B cell (primary cell): ENCODE measurements around the gene TNFRSF1A. TPM values are rescaled to one million over a fixed set of nuclear protein-coding genes. Genes with fewer than 3 reads are reported as not detected.

Source experiments
- ATAC-seq: fragments of 200-7000 bp; cut with Tn5 transposase; one replicate; pipeline ENCODE4 v1.10.0; 2021; ENCODE audit warnings: low read depth, mild to moderate bottlenecking, moderate number of reproducible peaks, moderate library complexity
- CTCF ChIA-PET: fragments of 350-600 bp; sonication (Branson Sonifier 250); formaldehyde crosslinking; loops from one replicate; lab custom pipeline; 2021; ENCODE audit warnings: antibody characterized with exemption, inconsistent platforms; lab: Charles Lee
- POLR2A ChIA-PET: fragments of 350-600 bp; sonication (Branson Sonifier 250); formaldehyde crosslinking; loops from one replicate; lab custom pipeline; 2021; ENCODE audit warnings: antibody characterized with exemption; lab: Charles Lee
- DNase-seq: peaks from one replicate; pipeline ENCODE4 v3.0.0; 2013
- H2AFZ ChIP-seq: 2 replicates; pipeline ENCODE4 v1.6.1; 2012; ENCODE audit warnings: mild to moderate bottlenecking, low read depth, low read length; ENCODE audit not compliant: insufficient read depth, poor library complexity, severe bottlenecking
- H3K27ac ChIP-seq, 2 donors: 1 replicate in 1 of 2; 2 replicates in 1 of 2; pipeline ENCODE4 v1.5.1; 2012 to 2013; ENCODE audit warnings: low read length in 2 of 2, mild to moderate bottlenecking in 2 of 2, moderate library complexity in 1 of 2
- H3K27me3 ChIP-seq, 4 experiments: fragments of 200-600 bp in 1 of 4; sonication (generic) in 1 of 4; replicated peaks in 1 of 4; 1 replicate in 2 of 4; 2 replicates in 2 of 4; pipeline versions ENCODE4 v1.6.1 to v1.7.0; 2013 to 2016; ENCODE audit warnings: low read length in 3 of 4, mild to moderate bottlenecking in 2 of 4, mixed read lengths in 1 of 4, moderate library complexity in 1 of 4; ENCODE audit not compliant: insufficient read depth in 4 of 4, control insufficient read depth in 3 of 4; ENCODE audit errors: control extremely low read depth in 1 of 4
- H3K36me3 ChIP-seq, 2 experiments: replicated peaks in 1 of 2; 1 replicate in 1 of 2; 2 replicates in 1 of 2; pipeline versions ENCODE4 v1.6.1 to v1.7.1; 2013; ENCODE audit warnings: low read length in 1 of 2; ENCODE audit not compliant: insufficient read depth in 2 of 2, control insufficient read depth in 1 of 2; ENCODE audit errors: control extremely low read depth in 1 of 2, extremely low read depth in 1 of 2
- H3K4me1 ChIP-seq, 2 donors: fragments of 200-600 bp in 1 of 2; sonication (generic) in 1 of 2; 1 replicate in 1 of 2; 2 replicates in 1 of 2; pipeline versions ENCODE4 v1.5.1 to v1.6.1; 2013 to 2017; ENCODE audit warnings: low read length in 2 of 2; ENCODE audit not compliant: control insufficient read depth in 2 of 2, insufficient read depth in 2 of 2
- H3K4me2 ChIP-seq: replicated peaks from 2 replicates; pipeline ENCODE3; 2012; ENCODE audit warnings: mild to moderate bottlenecking, low read depth, low read length; ENCODE audit not compliant: poor library complexity, severe bottlenecking
- H3K4me3 ChIP-seq, 5 experiments: fragments of 200-600 bp in 1 of 5; sonication (generic) in 1 of 5; 1 replicate in 3 of 5; 2 replicates in 2 of 5; pipeline versions ENCODE4 v1.5.1 to v1.7.0; 2011 to 2016; ENCODE audit warnings: low read length in 4 of 5, mild to moderate bottlenecking in 4 of 5, low read depth in 2 of 5, control low read depth in 1 of 5, moderate library complexity in 1 of 5; ENCODE audit not compliant: insufficient read depth in 1 of 5; ENCODE audit errors: control extremely low read depth in 1 of 5, extremely low read depth in 1 of 5
- H3K79me2 ChIP-seq: fragments of 200-600 bp; sonication (generic); one replicate; pipeline ENCODE4 v1.6.0; 2016; ENCODE audit warnings: low read length; ENCODE audit not compliant: control insufficient read depth, insufficient read depth
- H3K9ac ChIP-seq: fragments of 200-600 bp; sonication (generic); 2 replicates; pipeline ENCODE4 v1.6.1; 2017; ENCODE audit warnings: mild to moderate bottlenecking, low read length, moderate library complexity
- H3K9me3 ChIP-seq, 3 donors: one replicate each; pipeline versions ENCODE4 v1.6.1 to v1.7.1; 2013; ENCODE audit warnings: low read length in 2 of 3; ENCODE audit not compliant: control insufficient read depth in 2 of 3, insufficient read depth in 1 of 3; ENCODE audit errors: control extremely low read depth in 1 of 3
- H4K20me1 ChIP-seq: 2 replicates; pipeline ENCODE4 v1.6.0; 2012; ENCODE audit warnings: mild to moderate bottlenecking, low read length; ENCODE audit not compliant: insufficient read depth, control insufficient read depth, poor library complexity, severe bottlenecking
- H3K27ac Mint-ChIP-seq: one replicate; pipeline ENCODE4 v1.8.0; 2021; ENCODE audit warnings: mixed read lengths
- H3K27me3 Mint-ChIP-seq: one replicate; pipeline ENCODE4 v1.8.0; 2021; ENCODE audit warnings: mixed read lengths
- H3K4me1 Mint-ChIP-seq: one replicate; pipeline ENCODE4 v1.8.0; 2021; ENCODE audit warnings: mixed read lengths
- H3K4me3 Mint-ChIP-seq: one replicate; pipeline ENCODE4 v1.8.0; 2021; ENCODE audit warnings: mixed read lengths
- H3K9me3 Mint-ChIP-seq: one replicate; pipeline ENCODE4 v1.8.0; 2022; ENCODE audit warnings: mixed read lengths; ENCODE audit not compliant: insufficient read depth
- EZH2 ChIP-seq: IDR thresholded peaks from 2 replicates; pipeline ENCODE4 v1.6.1; 2012; ENCODE audit warnings: borderline replicate concordance, low read depth, mild to moderate bottlenecking, moderate library complexity, low read length; ENCODE audit not compliant: insufficient read depth, poor library complexity, severe bottlenecking
- WGBS: methylation state at CpG from one replicate; pipeline ENCODE4 v1.1.5; 2013; ENCODE audit warnings: missing lambda C conversion rate; ENCODE audit not compliant: insufficient coverage; 5-methylcytosine and 5-hydroxymethylcytosine counted together
- intact Hi-C: fragments of 100-400 bp; cut with micrococcal nuclease; formaldehyde crosslinking; loops from one replicate; pipeline ENCODE4 v1.10.0; 2022
- polyA plus RNA-seq: library from polyadenylated mRNA; depleted of rRNA; stranded (reverse); fragments of >200 nt; gene quantifications from 2 replicates; pipeline ENCODE4 v1.2.3, GENCODE V29; 2012
- total RNA-seq, 2 donors: library from RNA; stranded (reverse); fragments of 120-200 nt in 1 of 2; gene quantifications; 1 replicate in 1 of 2; 2 replicates in 1 of 2; pipeline versions ENCODE4 v1.2.3 to v1.2.4, GENCODE V29; 2013 to 2022
- TF ChIP-seq, protein P1 (sequence below): fragments of 200-600 bp; IDR thresholded peaks from one replicate; pipeline ENCODE4 v1.8.0; 2022; ENCODE audit warnings: antibody characterized with exemption, mild to moderate bottlenecking

The TNFRSF1A gene
- total and polyA plus RNA-seq, 2 donors (not counting 1 experiment from before 2014, with no cell fraction given) = 0.59 to 1.6 TPM

DNA sequence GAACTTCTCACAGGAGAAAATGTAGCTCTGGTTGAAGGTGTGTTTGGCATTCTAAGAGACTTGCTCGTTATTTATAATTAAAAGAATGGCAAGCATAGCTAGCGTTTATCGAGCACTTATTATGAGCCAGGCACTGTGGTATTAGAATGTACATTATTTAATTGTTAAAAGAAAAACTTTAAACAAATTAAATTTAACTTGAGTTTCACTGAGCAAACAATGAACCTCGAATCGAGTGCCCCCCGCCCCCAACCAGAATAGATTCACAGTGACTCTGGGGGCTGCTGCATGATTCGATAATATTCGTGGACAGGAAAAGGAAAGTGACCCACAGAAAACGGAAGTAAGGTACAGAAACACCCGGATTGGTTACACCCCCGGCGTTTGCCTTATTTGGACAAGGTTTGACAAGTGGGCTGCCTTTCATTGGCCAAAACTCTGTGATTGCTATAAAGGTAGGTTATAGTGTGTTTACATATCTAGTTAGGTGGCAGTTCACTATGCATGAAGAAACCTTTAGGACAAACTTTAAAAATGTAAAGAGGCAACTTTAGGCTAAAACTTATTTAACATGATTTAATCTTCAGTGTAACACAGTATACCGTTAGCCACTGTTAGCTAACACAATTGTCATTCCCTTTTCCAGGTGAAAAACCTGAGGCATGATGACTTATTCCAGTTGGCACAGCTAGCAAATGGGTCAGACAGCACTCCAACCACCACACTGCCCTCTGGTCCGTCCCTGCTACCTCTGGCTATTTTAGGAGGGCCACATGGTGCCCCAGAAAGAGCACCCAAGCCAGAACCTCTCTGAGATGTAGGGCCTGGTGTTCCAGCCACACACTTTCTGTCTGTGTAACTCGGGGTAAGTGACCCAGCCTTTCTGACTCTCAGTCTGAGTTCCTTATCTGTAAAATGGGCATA is 26.4 kb upstream of the TNFRSF1A start:
- H2AFZ ChIP-seq = no peak overlapping the region

More for the DNA sequence above, 26.4 kb upstream of the TNFRSF1A start:
- Histone ChIP-seq H3K4me3 (peak overlapping the region in 1 of 5 experiments; percentile 12), H3K4me1 (peaks cover 14 to 16% of the 10 kb centered on the region in 2 donors), H3K79me2 (no peaks in the 10 kb centered on the region), H3K27ac (no peak overlapping the region), H3K27me3 (peaks cover 0 to 16% (median 3%) of the 10 kb centered on the region in 4 experiments), H3K4me2 (peak overlapping the region; percentile 21), H3K36me3 (no peaks in the 10 kb centered on the region), H3K9ac (no peak overlapping the region), H3K9me3 (peaks cover 0 to 3% (median 0%) of the 10 kb centered on the region in 3 donors), H4K20me1 (no peaks in the 10 kb centered on the region)
- Mint-ChIP-seq H3K27me3 (peaks cover 22% of the 10 kb centered on the region), H3K4me1 (peaks cover 12% of the 10 kb centered on the region), H3K4me3 (no peak overlapping the region), H3K27ac (no peak overlapping the region), H3K9me3 (no peaks in the 10 kb centered on the region)
- no peak for ATAC-seq
- POLR2A ChIA-PET = no interaction called here
- no peak for DNase-seq
- CTCF ChIA-PET = interaction anchor here (0.9 to 1.6 kb wide), 5 partner anchors 12 to 170 kb away, joined by 3 to 4 read pairs (median 3); no protein-coding TSS in a partner anchor
- WGBS = 50% methylated on average over 9 of the region's 15 CpGs
- TF ChIP-seq, protein P1, sequence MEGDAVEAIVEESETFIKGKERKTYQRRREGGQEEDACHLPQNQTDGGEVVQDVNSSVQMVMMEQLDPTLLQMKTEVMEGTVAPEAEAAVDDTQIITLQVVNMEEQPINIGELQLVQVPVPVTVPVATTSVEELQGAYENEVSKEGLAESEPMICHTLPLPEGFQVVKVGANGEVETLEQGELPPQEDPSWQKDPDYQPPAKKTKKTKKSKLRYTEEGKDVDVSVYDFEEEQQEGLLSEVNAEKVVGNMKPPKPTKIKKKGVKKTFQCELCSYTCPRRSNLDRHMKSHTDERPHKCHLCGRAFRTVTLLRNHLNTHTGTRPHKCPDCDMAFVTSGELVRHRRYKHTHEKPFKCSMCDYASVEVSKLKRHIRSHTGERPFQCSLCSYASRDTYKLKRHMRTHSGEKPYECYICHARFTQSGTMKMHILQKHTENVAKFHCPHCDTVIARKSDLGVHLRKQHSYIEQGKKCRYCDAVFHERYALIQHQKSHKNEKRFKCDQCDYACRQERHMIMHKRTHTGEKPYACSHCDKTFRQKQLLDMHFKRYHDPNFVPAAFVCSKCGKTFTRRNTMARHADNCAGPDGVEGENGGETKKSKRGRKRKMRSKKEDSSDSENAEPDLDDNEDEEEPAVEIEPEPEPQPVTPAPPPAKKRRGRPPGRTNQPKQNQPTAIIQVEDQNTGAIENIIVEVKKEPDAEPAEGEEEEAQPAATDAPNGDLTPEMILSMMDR = no peak
- TF ChIP-seq EZH2 = no peak
- intact Hi-C loops = no loop called here
